Vagina (tissue), 2 donors: Measurements from ENCODE around the gene PLEKHM2. TPM values are rescaled to one million over a fixed set of nuclear protein-coding genes. Genes with fewer than 3 reads are reported as not detected.

Experiments used
- DNase-seq, 2 donors: peaks; one replicate each; pipeline ENCODE4 v3.0.0-alpha.2; 2017; ENCODE audit errors: extremely low spot score in 2 of 2
- H3K27ac ChIP-seq: fragments of 200-600 bp; sonication (generic); one replicate; pipeline ENCODE4 v1.5.1; 2019
- H3K27me3 ChIP-seq: fragments of 200-600 bp; sonication (generic); one replicate; pipeline ENCODE4 v1.5.1; 2019
- H3K36me3 ChIP-seq, 2 donors: fragments of 200-600 bp; sonication (generic); one replicate each; pipeline ENCODE4 v1.5.1; 2017 to 2019
- H3K4me1 ChIP-seq: fragments of 200-600 bp; sonication (generic); one replicate; pipeline ENCODE4 v1.5.1; 2019
- H3K4me3 ChIP-seq, 2 donors: fragments of 200-600 bp; sonication (generic); 1 replicate in 1 of 2; 2 replicates in 1 of 2; pipeline ENCODE4 v1.5.1; 2016 to 2019
- H3K9me3 ChIP-seq: fragments of 200-600 bp; sonication (generic); one replicate; pipeline ENCODE4 v1.5.1; 2019
- CTCF ChIP-seq, 3 experiments: fragments of 450-650 bp in 2 of 3; fragments of 200-600 bp in 1 of 3; sonication (generic) in 1 of 3; IDR thresholded peaks; one replicate each; pipeline ENCODE4 v1.5.1; 2017 to 2019; ENCODE audit warnings: antibody characterized with exemption in 3 of 3, mild to moderate bottlenecking in 2 of 3, moderate library complexity in 2 of 3
- POLR2A ChIP-seq, 2 donors: fragments of 450-650 bp; IDR thresholded peaks; one replicate each; pipeline ENCODE4 v1.6.1; 2017; ENCODE audit warnings: antibody characterized with exemption in 2 of 2, mild to moderate bottlenecking in 2 of 2, moderate library complexity in 2 of 2
- POLR2AphosphoS5 ChIP-seq, 2 donors: sonication (generic); formaldehyde crosslinking; IDR thresholded peaks; one replicate each; pipeline ENCODE4 v1.9.0; 2017; ENCODE audit warnings: antibody characterized with exemption in 2 of 2, mild to moderate bottlenecking in 2 of 2, low read depth in 1 of 2; ENCODE audit not compliant: insufficient read depth in 1 of 2
- intact Hi-C: fragments of 100-400 bp; cut with DNase I; formaldehyde crosslinking; loops from one replicate; pipeline ENCODE4 v1.15.1; 2023
- total RNA-seq: library from RNA; depleted of rRNA; stranded (reverse); fragments of >200 nt; gene quantifications from one replicate; pipeline ENCODE4 v1.2.3, GENCODE V29; 2016

PLEKHM2 gene
- total RNA-seq, 1 donor from 2014 or later = 56.2 TPM

DNA sequence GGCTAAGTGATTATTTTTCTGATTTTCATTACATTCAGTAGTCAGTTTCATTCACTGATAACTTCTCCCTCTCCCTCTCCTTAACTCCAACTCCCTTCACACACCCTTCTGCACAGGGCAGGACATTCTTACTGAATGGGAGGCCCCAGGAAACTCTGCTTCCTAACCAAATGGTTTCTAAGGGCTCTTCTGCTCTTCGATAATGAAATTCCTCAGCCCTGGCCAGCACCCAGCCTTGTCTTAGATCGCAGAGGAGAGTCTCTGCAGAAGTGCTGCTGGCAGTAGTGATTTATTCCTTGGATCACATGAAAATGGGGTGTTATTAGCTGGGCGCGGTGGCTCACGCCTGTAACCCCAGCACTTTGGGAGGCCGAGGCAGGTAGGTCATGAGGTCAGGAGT, 16.4 kb downstream of the PLEKHM2 start:
- DNase-seq = no peak
- H3K27ac ChIP-seq = peak overlapping the region; percentile 61
- intact Hi-C loops = loop anchor here (5.0 to 10.0 kb wide), 2 partner anchors 57 to 86 kb away; partner anchors contain the start of genes DDI2 and FBLIM1
- H3K9me3 ChIP-seq = no peaks in the 10 kb centered on the region
- no peaks in the 10 kb centered on the region for H3K36me3 ChIP-seq
- no peaks in the 10 kb centered on the region for H3K27me3 ChIP-seq
- TF ChIP-seq POLR2AphosphoS5 (IDR thresholded peaks at IDR 0.05; ENCODE audit: insufficient read depth in 1 of 2, low read depth in 1 of 2) = no peak
- no peak for TF ChIP-seq POLR2A (IDR thresholded peaks at IDR 0.05)
- TF ChIP-seq CTCF (IDR thresholded peaks at IDR 0.05) = no peak
- H3K4me1 ChIP-seq = peaks cover 64% of the 10 kb centered on the region
- no peak overlapping the region for H3K4me3 ChIP-seq

DNA sequence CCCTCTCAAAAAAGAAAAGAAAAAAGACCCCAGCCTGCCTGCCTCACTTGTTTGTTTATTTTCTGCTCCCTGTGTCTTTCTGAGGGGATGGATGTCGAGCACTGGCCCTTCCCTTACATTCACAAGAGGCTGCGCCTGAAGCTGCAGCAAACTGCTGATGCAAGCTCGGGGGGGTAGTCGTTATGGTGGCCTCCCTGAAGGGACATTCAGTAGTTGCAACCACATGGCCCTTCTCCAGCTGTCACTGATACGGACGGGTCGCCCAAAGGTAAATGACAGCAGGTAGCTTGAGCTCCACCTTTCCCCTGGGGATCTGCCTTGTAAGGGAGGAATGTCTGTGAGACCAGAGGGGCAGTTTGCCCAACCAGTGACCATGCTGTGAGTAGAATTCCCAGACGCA, 17.7 kb downstream of the PLEKHM2 start:
- Histone ChIP-seq H3K4me3 (no peak overlapping the region), H3K36me3 (no peaks in the 10 kb centered on the region), H3K4me1 (peaks cover 65% of the 10 kb centered on the region), H3K27me3 (no peaks in the 10 kb centered on the region), H3K27ac (peak overlapping the region; percentile 95), H3K9me3 (no peaks in the 10 kb centered on the region)
- no peak for DNase-seq
- intact Hi-C loops = loop anchor here (5.0 to 10.0 kb wide), 2 partner anchors 56 to 87 kb away; partner anchors contain the start of genes DDI2 and FBLIM1
- no peak for TF ChIP-seq POLR2AphosphoS5 (IDR thresholded peaks at IDR 0.05; ENCODE audit: insufficient read depth in 1 of 2, low read depth in 1 of 2)
- TF ChIP-seq CTCF (IDR thresholded peaks at IDR 0.05) = no peak
- TF ChIP-seq POLR2A (IDR thresholded peaks at IDR 0.05) = no peak

- H3K9me3 ChIP-seq = no peaks in the 10 kb centered on the region
- H3K27ac ChIP-seq = peak overlapping the region; percentile 95
- peaks cover 71% of the 10 kb centered on the region for H3K4me1 ChIP-seq
- intact Hi-C loops = loop anchor here (5.0 to 10.0 kb wide), 2 partner anchors 54 to 88 kb away; partner anchors contain the start of genes DDI2 and FBLIM1
- H3K36me3 ChIP-seq = no peaks in the 10 kb centered on the region
- no peaks in the 10 kb centered on the region for H3K27me3 ChIP-seq
- H3K4me3 ChIP-seq = peak overlapping the region; percentile 1 to 21
- TF ChIP-seq CTCF (IDR thresholded peaks at IDR 0.05) = no peak
- TF ChIP-seq POLR2AphosphoS5 (IDR thresholded peaks at IDR 0.05; ENCODE audit: insufficient read depth in 1 of 2, low read depth in 1 of 2) = no peak
- no peak for DNase-seq
Measured at GRCh38 chr1:15702722-15703550, 18.8 kb downstream of the PLEKHM2 start.

- Histone ChIP-seq H3K36me3 (no peaks in the 10 kb centered on the region), H3K4me1 (peaks cover 74% of the 10 kb centered on the region), H3K27me3 (no peaks in the 10 kb centered on the region), H3K9me3 (no peaks in the 10 kb centered on the region), H3K4me3 (peak overlapping the region in 1 of 2 donors; percentile 21), H3K27ac (peak overlapping the region; percentile 95)
- TF ChIP-seq CTCF (IDR thresholded peaks at IDR 0.05) = no peak
- peak; percentile 8 to 59 for TF ChIP-seq POLR2A (IDR thresholded peaks at IDR 0.05)
- TF ChIP-seq POLR2AphosphoS5 (IDR thresholded peaks at IDR 0.05; ENCODE audit: insufficient read depth in 1 of 2, low read depth in 1 of 2) = peak; percentile 88 to 93
- intact Hi-C loops = loop anchor here (5.0 to 10.0 kb wide), 2 partner anchors 54 to 89 kb away; partner anchors contain the start of genes DDI2 and FBLIM1
- no peak for DNase-seq
Measured at GRCh38 chr1:15703562-15703961, 19.4 kb downstream of the PLEKHM2 start.
